ENCODE data around the gene PPM1A.

Gene PPM1A

DNA sequence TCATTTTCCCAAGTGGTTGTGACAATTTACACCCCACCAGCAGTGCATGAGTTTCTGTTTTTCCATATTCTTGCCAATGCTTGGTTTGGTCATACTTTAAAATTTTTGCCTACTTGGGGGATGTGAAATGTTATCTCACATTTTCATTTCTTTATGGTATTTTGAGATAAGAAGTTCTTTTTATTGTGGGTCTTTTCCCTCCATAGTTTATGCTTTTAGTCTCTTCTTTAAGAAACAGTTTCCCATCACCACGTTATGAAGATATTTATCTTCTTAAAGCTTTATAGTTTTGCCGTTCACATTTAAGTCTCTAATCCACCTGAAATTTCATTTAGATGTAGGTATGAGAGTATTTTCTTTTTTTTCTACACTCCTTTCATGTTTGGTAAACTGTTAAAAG is 95.7 kb downstream of the PPM1A start:
- no peaks in the 10 kb centered on the region for H3K27me3 ChIP-seq (ENCODE audit: control insufficient read depth, insufficient read depth, low read length)
- H3K4me1 ChIP-seq (ENCODE audit: control insufficient read depth, insufficient read depth, low read length) = peaks cover 21% of the 10 kb centered on the region
- no peaks in the 10 kb centered on the region for H3K9me3 ChIP-seq (ENCODE audit: control insufficient read depth, insufficient read depth, low read length)
- no peaks in the 10 kb centered on the region for H3K36me3 ChIP-seq (ENCODE audit: control insufficient read depth, insufficient read depth, low read length)
- no peak overlapping the region for H3K27ac ChIP-seq (ENCODE audit: low read depth, low read length)
- H3K9ac ChIP-seq (ENCODE audit: low read depth, low read length) = no peak overlapping the region
- H3K4me3 ChIP-seq (ENCODE audit: low read depth, low read length) = no peak overlapping the region

DNA sequence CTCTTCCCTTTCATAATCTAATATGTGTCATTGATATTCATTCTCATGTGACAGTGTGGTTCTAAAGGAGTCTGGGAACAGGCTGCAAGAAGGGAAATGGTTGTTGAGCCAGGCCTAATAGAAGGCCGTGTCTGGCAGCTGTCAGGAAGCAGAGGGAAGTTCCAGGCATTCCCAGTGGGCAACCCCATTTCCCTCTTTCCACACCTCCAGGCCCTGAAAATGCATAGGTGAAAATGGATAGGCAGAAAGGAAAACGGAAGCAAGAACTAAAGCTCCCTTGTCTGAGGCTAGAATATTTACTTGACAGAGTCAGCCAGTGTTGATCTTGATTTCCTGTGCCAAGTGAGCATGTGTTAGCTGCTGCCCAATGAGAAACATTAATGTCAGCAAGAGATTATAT is 97.7 kb downstream of the PPM1A start:
- no peak overlapping the region for H3K9ac ChIP-seq (ENCODE audit: low read depth, low read length)
- H3K27me3 ChIP-seq (ENCODE audit: control insufficient read depth, insufficient read depth, low read length) = no peaks in the 10 kb centered on the region
- H3K9me3 ChIP-seq (ENCODE audit: control insufficient read depth, insufficient read depth, low read length) = no peaks in the 10 kb centered on the region
- H3K27ac ChIP-seq (ENCODE audit: low read depth, low read length) = no peak overlapping the region
- no peak overlapping the region for H3K4me3 ChIP-seq (ENCODE audit: low read depth, low read length)
- no peaks in the 10 kb centered on the region for H3K36me3 ChIP-seq (ENCODE audit: control insufficient read depth, insufficient read depth, low read length)
- H3K4me1 ChIP-seq (ENCODE audit: control insufficient read depth, insufficient read depth, low read length) = peaks cover 30% of the 10 kb centered on the region

DNA sequence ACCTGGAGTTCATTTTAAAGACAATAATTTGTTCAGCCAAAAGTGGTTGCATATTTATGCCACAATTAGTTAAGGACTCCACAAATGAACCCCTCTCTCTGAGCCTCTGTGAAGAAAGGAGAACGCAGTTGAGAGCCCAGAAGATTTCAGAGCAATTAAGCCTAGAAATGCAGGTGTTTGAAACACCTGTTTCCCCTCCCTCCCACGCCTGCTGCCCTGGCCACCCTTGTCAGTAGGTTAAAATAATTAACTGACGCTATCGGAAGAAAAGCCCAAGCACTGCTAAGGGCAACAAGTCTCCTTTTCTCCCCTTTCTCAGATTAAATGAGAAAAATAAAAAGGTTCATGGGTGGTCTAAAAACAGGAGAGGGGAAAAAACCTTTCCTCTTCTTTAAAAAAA is 99.2 kb downstream of the PPM1A start:
- H3K9me3 ChIP-seq (ENCODE audit: control insufficient read depth, insufficient read depth, low read length) = no peaks in the 10 kb centered on the region
- peaks cover 30% of the 10 kb centered on the region for H3K4me1 ChIP-seq (ENCODE audit: control insufficient read depth, insufficient read depth, low read length)
- no peak overlapping the region for H3K4me3 ChIP-seq (ENCODE audit: low read depth, low read length)
- H3K9ac ChIP-seq (ENCODE audit: low read depth, low read length) = no peak overlapping the region
- peak overlapping the region; percentile 31 for H3K27ac ChIP-seq (ENCODE audit: low read depth, low read length)
- no peaks in the 10 kb centered on the region for H3K36me3 ChIP-seq (ENCODE audit: control insufficient read depth, insufficient read depth, low read length)
- no peaks in the 10 kb centered on the region for H3K27me3 ChIP-seq (ENCODE audit: control insufficient read depth, insufficient read depth, low read length)

All from HUES48 (cell line).